Stomach (tissue), 9 donors: ENCODE results near the gene CELA3A. TPM values are rescaled to one million over a fixed set of nuclear protein-coding genes. Genes with fewer than 3 reads are reported as not detected.
"Not testable (repeated sequence)": the region's sequence is repeated elsewhere in the genome, so short reads cannot be mapped to it uniquely, and the experiment has no call there.

ENCODE experiments used
- DNase-seq, 2 donors: peaks; one replicate each; pipeline versions ENCODE4 v3.0.0 to v3.0.0-alpha.2; 2013 to 2019
- H3K27ac ChIP-seq, 5 donors: fragments of 200-600 bp in 4 of 5; sonication (generic) in 4 of 5; one replicate each; pipeline ENCODE4 v1.5.1; 2013 to 2019; ENCODE audit warnings: mild to moderate bottlenecking in 1 of 5, moderate library complexity in 1 of 5
- H3K27me3 ChIP-seq, 3 donors: fragments of 200-600 bp; sonication (generic); one replicate each; pipeline ENCODE4 v1.5.1; 2017 to 2019; ENCODE audit warnings: mixed run types in 1 of 3
- H3K36me3 ChIP-seq, 4 donors: fragments of 200-600 bp; sonication (generic); 1 replicate in 3 of 4; 2 replicates in 1 of 4; pipeline ENCODE4 v1.5.1; 2016 to 2019
- H3K4me1 ChIP-seq, 4 donors: fragments of 200-600 bp; sonication (generic); one replicate each; pipeline ENCODE4 v1.5.1; 2016 to 2019
- H3K4me3 ChIP-seq, 4 donors: fragments of 200-600 bp; sonication (generic) in 3 of 4; one replicate each; pipeline ENCODE4 v1.5.1; 2016 to 2019; ENCODE audit warnings: mild to moderate bottlenecking in 1 of 4
- H3K9me3 ChIP-seq, 4 donors: fragments of 200-600 bp; sonication (generic); one replicate each; pipeline ENCODE4 v1.5.1; 2016 to 2019
- CTCF ChIP-seq, 7 experiments: fragments of 450-650 bp in 4 of 7; fragments of 200-600 bp in 3 of 7; sonication (generic) in 3 of 7; IDR thresholded peaks; one replicate each; pipeline ENCODE4 v1.5.1; 2016 to 2019; ENCODE audit warnings: antibody characterized with exemption in 7 of 7, control low read depth in 2 of 7, mild to moderate bottlenecking in 1 of 7
- EP300 ChIP-seq: sonication (generic); formaldehyde crosslinking; IDR thresholded peaks from one replicate; pipeline ENCODE4 v1.6.1; 2017; ENCODE audit warnings: antibody characterized with exemption
- POLR2A ChIP-seq, 4 donors: fragments of 450-650 bp; IDR thresholded peaks; one replicate each; pipeline ENCODE4 v1.6.1; 2016; ENCODE audit warnings: antibody characterized with exemption in 4 of 4, control low read depth in 2 of 4, mild to moderate bottlenecking in 1 of 4, moderate library complexity in 1 of 4
- POLR2AphosphoS5 ChIP-seq, 3 donors: sonication (generic); formaldehyde crosslinking; IDR thresholded peaks; one replicate each; pipeline ENCODE4 v1.6.1; 2016; ENCODE audit warnings: antibody characterized with exemption in 3 of 3
- WGBS, 5 donors: extraction: QIAGEN DNeasy Blood & Tissue Kit in 3 of 5; methylation state at CpG; one replicate each; pipeline versions ENCODE4 v1.1.5 to v1.1.7; 2013 to 2018; 5-methylcytosine and 5-hydroxymethylcytosine counted together
- intact Hi-C: fragments of 100-400 bp; cut with DNase I; formaldehyde crosslinking; loops from one replicate; pipeline ENCODE4 v1.15.1; 2023; ENCODE audit warnings: low total_unique reads
- polyA plus RNA-seq, 3 donors: library from polyadenylated mRNA; stranded (reverse); fragments of 200-250 nt; gene quantifications; one replicate each; pipeline ENCODE4 v1.2.3, GENCODE V29; 2013
- total RNA-seq, 5 donors: library from RNA; depleted of rRNA; stranded (reverse); fragments of >200 nt; gene quantifications; one replicate each; pipeline versions ENCODE4 v1.1.0 to v1.2.3, GENCODE V29; 2014 to 2016
- donor health status: healthy with polysubstance abuse.
- donor health status: Bipolar disorder and iron deficiency.
- donor health status: healthy.

CELA3A gene
- total and polyA plus RNA-seq, 8 donors: 3.6 to 62.9 (median 17.2) TPM; not detected in 3

- Histone ChIP-seq H3K9me3 (no peaks in the 10 kb centered on the region), H3K36me3 (peaks cover 0 to 5% (median 3%) of the 10 kb centered on the region in 4 donors), H3K27ac (peak overlapping the region; percentile 25 to 75 (median 65)), H3K4me1 (peaks cover 2 to 39% (median 17%) of the 10 kb centered on the region in 4 donors), H3K4me3 (no peak overlapping the region), H3K27me3 (no peaks in the 10 kb centered on the region)
- peak; percentile 46 to 78 for DNase-seq
- TF ChIP-seq EP300 (peak; percentile 28), CTCF (IDR thresholded peaks at IDR 0.05) (no peak), POLR2AphosphoS5 (IDR thresholded peaks at IDR 0.05) (peak in 2 of 3 donors; percentile 52 to 89)
- WGBS, 5 donors: 38 to 52% (median 44%) methylated on average over 8 of the region's 8 CpGs
- intact Hi-C loops: no loop called here
Observed at GRCh38 chr1:22031214-22031962, 29.9 kb downstream of the CELA3A start.

- H3K27me3 ChIP-seq, DNase-seq, H3K9me3 ChIP-seq, H3K36me3 ChIP-seq, intact Hi-C loops, H3K27ac ChIP-seq, H3K4me3 ChIP-seq: not testable (repeated sequence)
- 69 to 94% (median 77%) methylated on average over 5 of the region's 5 CpGs for WGBS, 5 donors
- peaks cover 5 to 29% (median 19%) of the 10 kb centered on the region in 4 donors for H3K4me1 ChIP-seq
Observed at GRCh38 chr1:22034834-22035233, 33.4 kb downstream of the CELA3A start.

GRCh38 chr1:22037520-22037919 lies 36.1 kb downstream of the CELA3A start:
- TF ChIP-seq POLR2A (IDR thresholded peaks at IDR 0.05) (no peak), EP300 (no peak), CTCF (IDR thresholded peaks at IDR 0.05) (no peak), POLR2AphosphoS5 (IDR thresholded peaks at IDR 0.05) (no peak)
- Histone ChIP-seq H3K9me3 (no peaks in the 10 kb centered on the region), H3K4me3 (no peak overlapping the region), H3K36me3 (no peaks in the 10 kb centered on the region), H3K27ac (no peak overlapping the region), H3K27me3 (no peaks in the 10 kb centered on the region), H3K4me1 (peaks cover 17 to 25% (median 19%) of the 10 kb centered on the region in 4 donors)
- no peak for DNase-seq
- intact Hi-C loops: no loop called here
- WGBS, 5 donors: 53 to 64% (median 60%) methylated on average over 7 of the region's 7 CpGs

GRCh38 chr1:22038036-22038435 lies 36.6 kb downstream of the CELA3A start:
- no peak overlapping the region for H3K27ac ChIP-seq
- no peaks in the 10 kb centered on the region for H3K36me3 ChIP-seq
- DNase-seq: no peak
- 86 to 95% (median 88%) methylated on average over 5 of the region's 5 CpGs for WGBS, 5 donors
- no peaks in the 10 kb centered on the region for H3K27me3 ChIP-seq
- H3K4me1 ChIP-seq: peaks cover 16 to 30% (median 24%) of the 10 kb centered on the region in 4 donors
- no peak overlapping the region for H3K4me3 ChIP-seq
- TF ChIP-seq POLR2AphosphoS5 (IDR thresholded peaks at IDR 0.05) (no peak), CTCF (IDR thresholded peaks at IDR 0.05) (no peak), POLR2A (IDR thresholded peaks at IDR 0.05) (no peak), EP300 (no peak)
- intact Hi-C loops: no loop called here
- H3K9me3 ChIP-seq: no peaks in the 10 kb centered on the region
